Muscle layer of duodenum (tissue), 2 donors: ENCODE measurements around the gene USP11.
A peak's percentile ranks its signal among the peaks of the same experiment; 100 is the strongest.

Experiments
- H3K27ac ChIP-seq: one replicate; pipeline ENCODE4 v1.7.0; 2013; ENCODE audit warnings: mild to moderate bottlenecking, low read length
- H3K27me3 ChIP-seq: one replicate; pipeline ENCODE4 v1.7.0; 2013; ENCODE audit warnings: low read depth, mild to moderate bottlenecking, control low read depth, low read length
- H3K36me3 ChIP-seq, 2 donors: one replicate each; pipeline ENCODE4 v1.7.0; 2013; ENCODE audit warnings: low read length in 2 of 2, control low read depth in 1 of 2, mild to moderate bottlenecking in 1 of 2; ENCODE audit not compliant: insufficient read depth in 2 of 2, control insufficient read depth in 1 of 2
- H3K4me1 ChIP-seq, 2 donors: one replicate each; pipeline ENCODE4 v1.7.0; 2013; ENCODE audit warnings: low read length in 2 of 2, mild to moderate bottlenecking in 2 of 2, control low read depth in 1 of 2, moderate library complexity in 1 of 2; ENCODE audit not compliant: insufficient read depth in 2 of 2, control insufficient read depth in 1 of 2
- H3K4me3 ChIP-seq, 2 donors: one replicate each; pipeline ENCODE4 v1.7.0; 2013; ENCODE audit warnings: low read length in 2 of 2, low read depth in 1 of 2, mild to moderate bottlenecking in 1 of 2
- H3K9me3 ChIP-seq, 2 donors: one replicate each; pipeline ENCODE4 v1.7.0; 2013; ENCODE audit warnings: low read length in 2 of 2, control low read depth in 1 of 2, mild to moderate bottlenecking in 1 of 2; ENCODE audit not compliant: control insufficient read depth in 1 of 2
- donor health status: healthy.

Gene USP11

GRCh38 chrX:47228550-47229270, 4.1 kb upstream of the USP11 start:
- H3K4me1 ChIP-seq, result peaks cover 0 to 5% of the 10 kb centered on the region in 2 donors
- peaks cover 33 to 45% of the 10 kb centered on the region in 2 donors for H3K36me3 ChIP-seq
- H3K9me3 ChIP-seq, result no peaks in the 10 kb centered on the region

GRCh38 chrX:47229427-47229826, 3.4 kb upstream of the USP11 start:
- no peaks in the 10 kb centered on the region for H3K27me3 ChIP-seq

More at GRCh38 chrX:47228550-47229270, 4.1 kb upstream of the USP11 start:
- Histone ChIP-seq H3K27ac (no peak overlapping the region), H3K4me3 (no peak overlapping the region), H3K27me3 (no peaks in the 10 kb centered on the region)

GRCh38 chrX:47230136-47230868, 2.5 kb upstream of the USP11 start:
- no peak overlapping the region for H3K4me3 ChIP-seq
- H3K27ac ChIP-seq, result no peak overlapping the region
- no peaks in the 10 kb centered on the region for H3K27me3 ChIP-seq
- H3K9me3 ChIP-seq, result no peaks in the 10 kb centered on the region
- H3K4me1 ChIP-seq, result peaks cover 0 to 5% of the 10 kb centered on the region in 2 donors
- H3K36me3 ChIP-seq, result peaks cover 17 to 29% of the 10 kb centered on the region in 2 donors

More at GRCh38 chrX:47229427-47229826, 3.4 kb upstream of the USP11 start:
- Histone ChIP-seq H3K9me3 (no peaks in the 10 kb centered on the region), H3K36me3 (peaks cover 26 to 38% of the 10 kb centered on the region in 2 donors), H3K27ac (no peak overlapping the region), H3K4me3 (no peak overlapping the region), H3K4me1 (peaks cover 0 to 5% of the 10 kb centered on the region in 2 donors)

GRCh38 chrX:47231167-47231566, 1.6 kb upstream of the USP11 start:
- H3K27ac ChIP-seq, result no peak overlapping the region
- H3K9me3 ChIP-seq, result no peaks in the 10 kb centered on the region
- H3K36me3 ChIP-seq, result peaks cover 11 to 20% of the 10 kb centered on the region in 2 donors
- H3K4me3 ChIP-seq, result no peak overlapping the region
- no peaks in the 10 kb centered on the region for H3K27me3 ChIP-seq
- peaks cover 0 to 5% of the 10 kb centered on the region in 2 donors for H3K4me1 ChIP-seq

DNA sequence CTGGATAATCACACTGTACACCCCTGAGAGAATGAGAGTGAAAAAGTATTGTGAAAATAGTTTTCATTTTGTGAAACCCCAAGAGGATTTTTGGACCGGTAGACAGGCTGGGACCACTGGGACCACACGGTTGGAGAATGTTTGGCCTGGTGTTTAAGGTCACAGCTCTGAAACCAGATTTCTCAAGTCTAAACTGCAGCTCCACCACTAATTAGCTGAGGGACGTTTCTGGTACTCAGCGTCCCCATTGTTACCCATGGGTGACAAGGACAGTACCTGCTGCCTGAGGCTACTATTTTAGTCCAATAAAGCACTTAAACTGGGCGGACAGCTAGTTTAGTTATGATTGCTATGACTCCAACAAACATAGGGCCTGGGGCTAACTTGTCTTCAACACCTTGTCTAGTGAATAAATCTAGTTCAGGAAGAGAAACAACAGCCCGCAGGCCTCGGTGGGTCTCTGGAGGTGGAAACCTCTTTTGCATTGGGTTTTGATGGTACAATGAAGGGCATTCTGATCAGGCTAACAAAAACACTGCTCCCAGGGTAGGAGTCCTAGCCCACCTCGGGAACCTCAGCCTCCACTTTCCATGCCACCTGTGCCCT, 509 bp upstream of the USP11 start:
- Histone ChIP-seq H3K36me3 (peaks cover 3 to 9% of the 10 kb centered on the region in 2 donors), H3K4me3 (peak overlapping the region; percentile 59 to 62), H3K4me1 (peaks cover 5 to 9% of the 10 kb centered on the region in 2 donors), H3K27ac (peak overlapping the region; percentile 80), H3K27me3 (no peaks in the 10 kb centered on the region), H3K9me3 (no peaks in the 10 kb centered on the region)

GRCh38 chrX:47233333-47234113, 714 bp downstream of the USP11 start:
- Histone ChIP-seq H3K4me1 (peaks cover 5 to 10% of the 10 kb centered on the region in 2 donors), H3K27me3 (no peaks in the 10 kb centered on the region)

DNA sequence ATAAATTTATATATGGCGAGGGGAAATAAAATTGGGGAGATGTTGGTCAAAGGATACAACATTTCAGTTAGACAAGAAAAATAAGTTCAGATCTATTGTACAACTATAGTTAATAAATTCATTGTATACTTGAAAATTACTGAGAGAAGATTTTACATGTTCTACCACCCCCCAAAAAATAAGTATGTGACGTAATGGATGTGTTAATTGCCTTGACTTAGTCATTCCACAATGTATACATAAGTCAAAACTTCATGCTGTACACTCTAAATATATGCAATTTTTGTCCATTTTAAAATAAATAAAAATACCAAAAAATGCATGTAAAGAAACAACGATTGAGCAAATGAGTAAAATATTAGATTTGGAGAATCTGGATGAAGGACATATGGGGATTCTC, 1.8 kb downstream of the USP11 start:
- H3K27me3 ChIP-seq, result no peaks in the 10 kb centered on the region
- peaks cover 5 to 10% of the 10 kb centered on the region in 2 donors for H3K4me1 ChIP-seq
- H3K9me3 ChIP-seq, result no peaks in the 10 kb centered on the region
- no peak overlapping the region for H3K27ac ChIP-seq
- H3K36me3 ChIP-seq, result peaks cover under 1 to 1% of the 10 kb centered on the region in 2 donors
- peak overlapping the region; percentile 59 to 70 for H3K4me3 ChIP-seq

More at GRCh38 chrX:47233333-47234113, 714 bp downstream of the USP11 start:
- peak overlapping the region; percentile 59 to 70 for H3K4me3 ChIP-seq
- H3K9me3 ChIP-seq, result no peaks in the 10 kb centered on the region
- H3K36me3 ChIP-seq, result peaks cover under 1 to 2% of the 10 kb centered on the region in 2 donors
- peak overlapping the region; percentile 96 for H3K27ac ChIP-seq

DNA sequence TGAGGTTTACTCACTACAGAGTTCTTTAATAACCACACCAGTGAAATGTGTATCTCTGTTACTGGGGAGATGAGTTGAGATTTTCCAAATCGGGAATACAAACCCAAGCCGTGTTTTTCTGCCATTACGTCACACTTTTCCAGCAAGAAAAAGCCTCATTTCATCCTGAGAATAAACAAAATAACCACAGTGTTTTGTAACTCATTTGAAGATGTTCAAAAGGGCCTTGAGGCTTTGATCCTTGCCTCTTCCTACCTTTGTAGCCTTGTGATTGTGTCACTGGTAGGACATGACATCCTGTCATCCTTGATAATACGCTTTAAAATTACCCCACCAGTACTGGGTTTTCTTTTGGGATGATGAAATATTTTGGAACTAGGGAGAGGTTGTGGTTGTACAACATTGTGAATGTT, 2.9 kb downstream of the USP11 start:
- no peak overlapping the region for H3K4me3 ChIP-seq
- peak overlapping the region; percentile 31 for H3K27ac ChIP-seq
- no peaks in the 10 kb centered on the region for H3K27me3 ChIP-seq

DNA sequence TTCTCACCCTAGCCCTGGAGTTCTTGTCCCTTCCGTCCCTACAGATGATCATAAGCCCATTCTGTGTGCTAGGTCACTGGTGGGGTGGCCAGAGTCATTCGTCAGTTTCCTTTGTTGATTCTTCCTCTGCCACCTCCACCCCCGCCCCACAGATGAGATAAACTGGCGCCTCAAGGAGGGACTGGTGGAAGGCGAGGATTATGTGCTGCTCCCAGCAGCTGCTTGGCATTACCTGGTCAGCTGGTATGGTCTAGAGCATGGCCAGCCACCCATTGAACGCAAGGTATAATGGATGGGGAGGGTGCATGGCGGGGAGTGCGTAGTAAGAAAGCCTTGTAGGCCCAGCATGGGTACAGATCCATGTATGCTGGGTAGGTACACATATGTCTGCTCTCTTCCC, 6.4 kb downstream of the USP11 start:
- no peak overlapping the region for H3K27ac ChIP-seq
- H3K4me3 ChIP-seq, result no peak overlapping the region
- H3K36me3 ChIP-seq, result peaks cover 28 to 39% of the 10 kb centered on the region in 2 donors
- no peaks in the 10 kb centered on the region for H3K9me3 ChIP-seq
- H3K4me1 ChIP-seq, result peaks cover 0 to 10% of the 10 kb centered on the region in 2 donors
- H3K27me3 ChIP-seq, result no peaks in the 10 kb centered on the region

More for the DNA sequence above, 2.9 kb downstream of the USP11 start:
- H3K36me3 ChIP-seq, result peaks cover 11 to 12% of the 10 kb centered on the region in 2 donors
- peaks cover 5 to 10% of the 10 kb centered on the region in 2 donors for H3K4me1 ChIP-seq
- H3K9me3 ChIP-seq, result no peaks in the 10 kb centered on the region

- H3K4me3 ChIP-seq, result no peak overlapping the region
- H3K27ac ChIP-seq, result no peak overlapping the region
- no peaks in the 10 kb centered on the region for H3K9me3 ChIP-seq
- H3K4me1 ChIP-seq, result peaks cover 0 to 10% of the 10 kb centered on the region in 2 donors
- no peaks in the 10 kb centered on the region for H3K27me3 ChIP-seq
- peaks cover 33 to 47% of the 10 kb centered on the region in 2 donors for H3K36me3 ChIP-seq
Measured at GRCh38 chrX:47239898-47240545, 7.2 kb downstream of the USP11 start.
